RCC 7860 (cell line): ENCODE data around the gene TBRG4.

Experiments
- DNase-seq: peaks from one replicate; pipeline ENCODE4 v3.0.0-alpha.2; 2015; ENCODE audit warnings: low spot score
- FAIRE-seq: peaks from 2 replicates; lab custom pipeline; 2012; peaks lifted over from hg19 to GRCh38; lab: Jason Lieb, UNC

TBRG4 gene

DNA sequence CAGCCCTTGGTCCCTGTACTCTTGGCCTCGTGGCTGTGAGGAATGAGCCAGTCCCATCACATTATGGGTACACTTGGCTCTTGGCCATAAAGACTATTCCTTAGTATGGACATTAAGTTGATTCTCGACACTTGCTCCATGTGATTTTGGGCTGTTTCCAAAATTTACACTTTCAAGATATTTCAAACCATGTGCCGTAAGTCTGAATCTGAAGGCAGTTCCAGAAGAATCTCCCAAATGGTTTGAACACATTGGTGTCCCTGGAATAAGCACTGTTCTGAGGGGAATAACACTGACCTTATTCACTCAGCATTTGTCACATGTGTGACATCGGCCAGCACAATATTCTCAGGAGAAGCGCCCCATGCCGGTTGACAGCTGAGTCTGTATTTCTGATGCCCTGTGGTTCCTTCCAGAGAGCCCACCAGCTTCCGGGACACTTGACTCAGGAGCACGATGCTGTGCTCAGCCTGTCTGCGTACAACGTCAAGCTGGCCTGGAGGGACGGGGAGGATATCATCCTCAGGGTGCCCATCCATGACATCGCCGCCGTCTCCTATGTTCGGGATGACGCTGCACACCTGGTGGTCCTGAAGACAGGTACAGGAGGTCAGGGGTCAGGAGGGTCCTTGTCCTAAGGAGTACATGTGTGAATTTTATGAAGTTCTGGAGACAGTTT is 47.3 kb downstream of the TBRG4 start:
- DNase-seq = no peak
- no peak for FAIRE-seq

DNA sequence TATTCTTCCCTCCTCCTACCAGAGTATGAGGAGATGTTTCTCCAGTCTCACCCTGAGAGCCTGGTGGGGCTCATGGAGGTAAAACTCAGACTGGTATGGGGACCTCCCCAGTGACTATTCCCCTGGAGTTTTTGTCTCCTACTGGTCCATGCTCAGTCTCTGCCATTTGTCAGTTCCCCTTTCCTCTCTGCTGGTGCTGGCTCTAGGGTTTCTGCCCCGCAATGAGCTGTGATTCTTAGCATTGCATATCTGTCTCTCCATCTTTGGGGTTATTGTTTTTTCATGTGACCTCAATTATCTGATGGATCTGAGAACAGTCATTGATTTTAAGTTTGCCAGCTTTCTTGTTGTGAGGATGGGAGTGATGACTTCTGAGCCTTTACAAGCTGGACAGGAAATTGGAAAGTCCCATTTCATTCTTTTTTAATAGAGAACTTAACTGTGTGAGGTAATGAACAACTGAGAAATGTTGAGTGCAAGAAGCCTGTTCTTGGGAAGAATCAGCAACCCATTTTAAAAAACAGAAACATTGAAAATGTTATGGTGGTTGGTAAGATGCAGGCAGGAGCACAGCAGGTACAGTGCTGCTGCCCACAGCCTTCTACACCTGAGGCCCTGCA is 49.6 kb downstream of the TBRG4 start:
- DNase-seq (no peak), FAIRE-seq (no peak)

DNA sequence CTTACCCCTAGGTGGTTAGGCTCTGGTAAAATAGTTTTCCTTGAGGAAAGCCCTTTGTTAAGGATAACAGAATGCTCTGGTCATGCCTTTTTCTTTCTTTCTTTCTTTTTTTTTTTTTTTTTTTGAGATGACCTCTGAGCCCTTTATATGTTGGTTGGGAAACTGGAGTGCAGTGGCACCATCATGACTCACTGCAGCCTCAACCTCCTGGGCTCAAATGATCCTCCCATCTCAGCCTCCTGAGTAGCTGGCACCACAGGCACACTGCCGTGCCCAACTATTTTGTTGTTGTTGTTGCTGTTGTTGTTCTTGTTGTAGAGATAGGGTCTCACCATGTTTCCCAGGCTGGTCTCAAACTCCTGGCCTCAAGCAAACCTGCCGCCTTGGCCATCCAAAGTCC is 50.1 kb downstream of the TBRG4 start:
- DNase-seq (no peak), FAIRE-seq (no peak)

DNA sequence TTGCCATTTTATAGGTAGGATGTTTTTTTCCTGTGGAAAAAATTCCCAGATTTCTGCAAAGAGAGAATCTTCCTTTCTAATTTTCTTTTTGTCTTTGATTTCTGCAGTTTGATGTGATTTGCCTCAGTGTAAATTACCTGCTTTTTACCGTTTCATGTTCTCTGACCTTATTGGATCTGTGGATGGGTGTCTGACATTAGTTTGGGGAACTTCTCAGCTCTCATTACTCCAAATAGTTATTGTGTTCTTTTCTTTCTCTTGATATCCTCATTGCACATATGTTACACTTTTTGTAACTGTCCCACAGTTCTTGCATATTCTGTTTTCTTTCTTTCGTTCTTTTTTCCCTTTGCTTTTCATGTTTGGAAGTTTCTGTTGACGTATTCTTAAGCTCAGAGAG is 51.2 kb downstream of the TBRG4 start:
- DNase-seq (no peak), FAIRE-seq (no peak)

DNA sequence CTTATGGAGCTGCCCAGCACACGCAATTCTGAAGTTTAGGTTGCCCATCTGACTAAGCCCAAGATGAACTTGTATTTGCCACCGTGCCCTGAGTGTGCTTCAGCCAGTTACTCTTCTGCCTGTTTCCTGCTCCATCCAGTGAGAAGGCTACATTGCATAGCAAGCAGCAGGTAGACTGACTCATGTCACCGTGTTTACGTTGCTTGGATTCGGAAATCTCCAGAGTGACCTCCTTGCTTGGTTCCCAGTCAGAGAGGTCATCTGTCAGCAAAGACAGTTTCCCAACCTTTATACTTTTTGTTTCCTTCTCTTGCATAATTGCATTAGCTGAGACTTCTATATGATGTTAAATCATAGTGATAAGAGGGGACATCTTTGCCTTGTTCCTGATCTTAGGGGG is 53.6 kb downstream of the TBRG4 start:
- no peak for FAIRE-seq

DNA sequence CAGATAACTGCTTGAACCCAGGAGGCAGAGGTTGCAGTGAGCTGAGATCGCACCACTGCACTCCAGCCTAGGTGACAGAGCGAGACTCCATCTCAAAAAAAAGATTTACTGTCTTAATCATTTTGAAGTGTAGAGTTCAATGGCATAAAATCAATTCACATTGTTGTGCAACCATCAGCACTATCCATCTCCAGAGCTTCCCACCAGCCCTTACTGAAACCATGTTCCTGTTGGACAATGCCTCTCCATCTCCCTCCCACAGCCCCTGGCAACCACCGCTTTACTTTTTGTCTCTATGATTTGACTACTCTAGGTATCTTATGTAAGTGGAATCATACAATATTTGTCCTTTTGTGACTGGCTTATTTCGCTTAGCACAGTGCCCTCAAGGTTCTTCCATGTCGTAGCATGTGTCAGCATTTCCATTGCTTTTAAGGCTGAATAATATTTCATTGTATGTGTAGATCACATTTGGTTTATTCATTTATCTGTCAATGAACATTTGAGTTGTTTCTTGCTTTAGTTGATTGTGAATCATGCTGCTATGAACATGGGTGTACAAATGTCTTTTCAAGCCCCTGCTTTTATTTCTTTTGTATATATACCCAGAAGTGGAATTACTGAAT is 55.8 kb downstream of the TBRG4 start:
- DNase-seq (no peak), FAIRE-seq (no peak)

More for the DNA sequence above, 53.6 kb downstream of the TBRG4 start:
- DNase-seq = no peak

DNA sequence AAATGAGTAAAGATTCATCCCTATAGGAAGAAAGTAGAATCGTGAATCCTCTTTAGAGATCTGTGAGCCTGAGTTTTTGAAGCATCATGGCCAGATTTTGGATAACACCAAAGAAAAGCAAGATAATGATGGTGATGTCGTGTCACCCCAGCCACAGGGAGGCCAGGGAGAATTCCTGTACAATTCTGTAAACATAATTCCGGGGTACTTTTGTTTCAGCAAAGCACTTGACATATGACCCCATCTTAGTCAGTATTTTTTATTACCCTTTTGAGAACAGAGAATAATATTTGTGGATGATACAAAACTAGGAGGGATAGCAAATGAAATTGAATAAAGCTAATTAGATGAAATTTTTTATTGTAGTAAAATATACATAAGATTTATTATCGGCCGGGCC is 56.5 kb downstream of the TBRG4 start:
- FAIRE-seq (no peak), DNase-seq (no peak)

DNA sequence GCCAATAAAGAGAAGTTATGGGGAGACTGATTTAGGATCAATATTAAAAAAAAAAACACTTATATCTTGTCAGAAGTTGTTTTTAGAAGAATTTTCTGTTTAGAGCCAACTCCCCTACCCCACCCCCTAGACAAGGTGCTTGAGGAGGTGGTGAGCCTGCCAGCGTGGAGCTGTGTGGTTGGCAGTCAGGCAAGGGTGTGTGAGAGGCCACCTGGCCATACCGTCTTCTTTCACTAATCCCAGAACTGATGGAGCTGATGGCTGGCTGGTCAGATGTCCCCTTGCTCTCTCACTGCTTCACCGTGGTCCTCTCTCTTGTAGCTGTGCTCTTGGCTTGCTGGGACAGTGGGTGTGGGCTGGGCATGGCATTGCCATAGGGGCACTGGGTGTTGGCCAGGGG is 57.1 kb downstream of the TBRG4 start:
- no peak for FAIRE-seq
- DNase-seq = no peak

DNA sequence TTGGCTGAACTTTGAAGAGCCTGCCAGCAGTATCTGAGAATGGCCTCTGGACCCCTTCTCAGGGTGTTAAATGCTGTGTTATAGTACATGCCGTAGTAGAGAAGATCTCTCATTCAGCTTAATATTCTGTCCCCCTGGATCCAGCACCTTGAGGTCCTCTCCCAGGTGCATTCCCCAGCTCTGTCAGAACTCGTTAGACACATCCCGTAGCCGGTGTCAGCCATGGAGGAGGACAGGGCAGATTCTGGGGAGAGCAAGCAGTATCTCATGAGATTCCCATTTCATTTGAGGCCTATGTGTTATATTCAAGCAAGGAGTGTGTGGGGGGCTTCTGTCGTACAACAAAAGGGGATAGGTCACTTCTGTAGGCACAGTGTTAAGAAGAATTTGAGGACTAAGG is 57.6 kb downstream of the TBRG4 start:
- DNase-seq (no peak), FAIRE-seq (no peak)

DNA sequence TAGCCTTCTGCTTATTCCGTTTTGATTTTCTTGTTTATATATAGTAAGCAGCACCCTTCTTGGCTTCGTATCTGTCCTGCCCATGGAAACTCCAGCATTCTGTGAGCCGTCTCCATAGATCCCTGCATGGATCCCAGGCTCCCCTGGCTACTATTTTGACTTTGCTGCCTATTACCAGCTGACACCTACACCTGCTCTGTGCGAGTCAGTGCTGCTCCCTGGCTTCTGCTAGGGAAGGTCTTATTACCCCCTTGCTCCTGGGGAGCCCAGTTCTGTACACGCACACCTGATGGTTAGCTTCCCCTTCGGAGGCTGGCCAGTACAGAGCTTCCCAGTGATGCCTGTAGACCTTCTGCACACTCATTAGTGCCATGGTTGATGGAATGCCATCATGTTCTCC is 58.1 kb downstream of the TBRG4 start:
- DNase-seq (no peak), FAIRE-seq (no peak)

DNA sequence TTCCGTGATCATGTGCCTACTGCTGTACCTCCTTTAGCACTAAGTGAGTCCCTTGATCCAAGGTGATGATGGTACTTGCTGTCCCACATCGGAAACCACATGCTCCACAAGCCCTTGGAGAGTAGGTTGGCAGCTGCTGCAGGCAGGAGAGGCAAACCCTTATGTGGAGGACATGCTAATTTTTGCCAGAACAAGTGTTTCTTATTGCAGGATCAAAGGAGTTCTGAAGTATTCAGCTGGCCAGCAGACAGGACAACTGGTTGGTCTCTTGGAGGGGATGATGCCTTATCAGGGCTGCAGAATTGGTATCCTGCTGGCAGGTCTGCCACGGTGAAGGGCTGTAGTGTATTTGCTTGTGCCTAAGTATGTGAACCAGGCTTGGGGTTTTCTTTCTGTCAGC is 59.5 kb downstream of the TBRG4 start:
- FAIRE-seq (no peak), DNase-seq (no peak)

DNA sequence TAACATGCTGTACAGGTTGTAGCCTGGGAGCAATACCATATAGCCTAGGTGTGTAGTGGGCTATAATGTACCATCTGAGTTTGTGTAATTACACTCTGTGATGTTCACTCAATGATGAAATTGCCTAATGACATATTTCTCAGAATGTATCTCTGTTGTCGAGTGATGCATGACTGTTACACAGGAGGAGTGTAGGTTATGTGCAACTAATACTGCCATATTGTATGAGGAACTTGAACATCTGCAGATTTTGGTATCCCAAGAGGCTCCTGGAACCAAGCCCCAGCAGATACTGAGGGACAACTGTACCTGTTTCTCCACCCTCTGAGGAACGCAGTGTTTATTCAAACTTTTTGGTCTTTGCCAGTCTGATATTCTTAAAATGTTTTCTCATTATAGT is 61.3 kb downstream of the TBRG4 start:
- DNase-seq = no peak
- FAIRE-seq = no peak
